HG02678 (cell line): Measurements from ENCODE around the gene BAHD1.
"Not testable (repeated sequence)": the region's sequence is repeated elsewhere in the genome, so short reads cannot be mapped to it uniquely, and the experiment has no call there.

Experiments used
- ATAC-seq: cut with Tn5 transposase; IDR thresholded peaks from one replicate; pipeline ENCODE4 v1.9.1; 2021; ENCODE audit warnings: mild to moderate bottlenecking, moderate library complexity; ENCODE audit not compliant: unreplicated experiment

BAHD1 gene

DNA sequence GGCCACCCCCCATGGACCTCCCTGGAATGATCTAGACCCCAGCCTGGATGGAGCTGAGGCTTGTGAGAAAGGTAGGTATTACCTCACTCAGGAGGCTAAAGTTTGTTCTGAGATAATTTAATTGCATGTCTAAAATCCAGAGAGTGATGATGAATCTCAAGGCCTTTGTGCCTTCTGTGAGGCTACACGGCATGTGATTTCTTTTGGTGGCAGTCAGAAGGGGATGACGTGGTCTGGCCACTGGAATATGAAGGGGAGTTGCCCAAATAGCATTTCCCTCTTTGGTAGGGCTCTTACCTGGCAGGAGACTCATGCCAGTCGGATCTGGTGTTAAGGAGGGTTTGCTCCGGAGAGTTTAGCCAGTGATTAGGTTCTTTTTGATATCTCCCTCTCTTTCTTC, 2.5 kb downstream of the BAHD1 start:
- no peak for ATAC-seq

DNA sequence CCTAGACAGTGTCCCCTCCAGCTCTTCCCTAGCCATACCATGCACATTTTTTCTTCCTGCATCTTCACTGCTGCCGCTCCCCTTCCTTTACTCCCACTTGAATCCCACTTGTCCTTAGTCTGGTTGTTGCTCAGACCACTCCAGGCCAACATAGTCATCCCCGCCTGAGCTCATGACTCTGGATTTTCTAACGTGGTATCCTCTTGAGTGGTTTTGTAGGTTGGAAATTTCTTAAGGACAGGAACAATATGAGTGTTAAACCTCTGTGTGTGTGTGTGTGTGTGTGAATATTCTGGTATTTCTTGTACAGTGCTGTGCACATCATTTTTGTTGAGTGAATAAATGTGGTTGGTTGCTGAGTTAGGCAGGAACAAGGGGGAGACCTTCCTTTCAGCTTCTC, 3.1 kb downstream of the BAHD1 start:
- no peak for ATAC-seq

DNA sequence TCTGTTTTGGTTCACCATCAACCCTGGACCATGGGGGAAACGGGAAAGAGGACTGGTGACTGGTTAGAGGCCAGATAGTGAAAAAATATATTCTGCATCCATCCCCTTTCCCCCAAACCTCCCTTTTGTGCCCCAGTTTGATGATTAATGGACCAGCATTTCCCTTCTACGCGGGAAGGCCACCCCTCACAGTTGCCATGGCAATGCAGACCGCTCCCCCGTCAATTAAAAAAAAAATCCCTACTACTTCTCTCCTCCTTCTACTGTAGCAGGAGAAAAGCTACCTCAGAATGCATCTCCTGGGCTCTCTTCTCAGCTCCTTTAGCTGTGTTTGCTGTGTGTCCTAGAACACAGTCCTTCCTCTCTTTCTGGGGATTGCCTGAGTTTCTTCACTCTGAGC, 4.0 kb downstream of the BAHD1 start:
- no peak for ATAC-seq

DNA sequence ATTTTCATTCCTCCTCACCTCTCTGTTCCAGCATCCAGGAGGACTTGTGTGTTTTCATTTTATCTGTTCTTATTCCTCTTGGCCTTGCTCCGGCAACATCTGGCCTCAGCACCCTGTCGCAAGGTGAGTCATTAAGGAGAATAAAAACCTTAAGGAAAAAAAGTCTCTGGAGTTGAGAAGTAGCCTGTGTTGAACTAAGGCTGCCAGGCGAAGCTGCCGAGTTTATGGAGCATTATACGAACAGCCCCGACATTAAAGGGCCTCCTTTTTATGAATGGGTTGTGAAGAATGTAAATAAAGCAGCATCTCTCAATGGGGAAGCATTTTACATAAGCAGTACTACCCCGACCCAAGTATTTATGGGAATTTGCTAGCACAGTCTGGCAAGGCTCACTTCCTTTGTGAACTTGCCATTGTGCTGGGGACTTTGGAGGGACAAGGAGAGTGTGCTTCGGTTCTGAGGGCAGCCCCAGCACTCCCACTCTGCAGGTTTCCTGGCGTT, 4.7 kb downstream of the BAHD1 start:
- no peak for ATAC-seq

DNA sequence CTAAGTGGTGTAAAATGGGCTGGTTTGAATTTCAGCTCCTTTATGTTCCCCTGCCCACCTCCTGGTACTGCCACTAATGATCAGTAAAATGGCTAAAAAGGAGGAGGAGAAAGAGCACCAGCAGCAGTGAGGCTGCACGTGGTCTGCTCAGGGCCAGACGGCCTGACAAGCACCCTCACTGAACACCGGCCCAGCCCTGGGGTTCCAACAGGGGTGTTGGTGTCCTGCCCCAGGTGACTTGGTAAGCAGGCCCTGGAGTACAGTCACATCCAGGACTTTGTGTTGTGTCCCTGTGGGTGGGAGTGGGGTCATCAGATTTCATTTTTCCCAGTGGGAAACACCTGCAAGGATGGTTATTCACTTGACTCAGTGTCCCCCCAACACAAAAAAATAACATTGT, 5.4 kb downstream of the BAHD1 start:
- ATAC-seq = no peak

DNA sequence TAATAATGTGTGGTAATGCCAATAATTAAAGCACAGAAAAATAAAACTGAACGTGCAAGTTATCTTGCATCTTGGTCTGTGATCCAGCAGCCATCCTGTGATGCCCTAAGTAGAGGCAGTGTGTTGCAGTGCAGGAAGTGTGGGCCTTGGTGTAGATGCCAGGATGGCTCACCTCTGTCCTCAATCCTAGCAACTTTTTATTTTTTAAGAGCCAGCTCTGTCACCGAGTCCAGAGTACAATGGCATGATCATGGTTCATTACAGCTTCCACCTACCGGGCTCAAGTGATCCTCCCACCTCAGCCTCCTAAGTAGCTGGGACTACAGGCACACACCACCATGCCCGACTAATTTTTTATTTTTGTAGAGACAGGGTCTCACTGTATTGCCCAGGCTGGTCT, 7.6 kb downstream of the BAHD1 start:
- ATAC-seq = no peak

DNA sequence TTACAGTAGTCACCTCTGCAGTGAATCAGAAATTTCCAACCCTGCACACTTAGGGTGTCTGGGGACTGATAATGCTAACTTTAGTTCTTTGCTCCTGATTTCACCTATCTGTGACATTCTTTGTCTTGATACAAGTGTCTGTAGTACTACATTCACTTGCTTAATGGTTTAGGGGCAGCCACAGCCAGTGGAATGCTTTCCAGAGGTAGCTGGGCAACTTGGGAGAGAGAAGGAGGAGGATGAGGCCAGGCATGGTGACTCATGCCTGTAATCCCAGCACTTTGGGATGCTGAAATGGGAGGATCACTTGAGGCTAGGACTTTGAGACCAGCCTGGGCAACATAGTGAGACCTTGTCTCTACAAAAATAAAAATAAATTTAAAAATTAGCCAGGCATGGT, 8.5 kb downstream of the BAHD1 start:
- no peak for ATAC-seq

DNA sequence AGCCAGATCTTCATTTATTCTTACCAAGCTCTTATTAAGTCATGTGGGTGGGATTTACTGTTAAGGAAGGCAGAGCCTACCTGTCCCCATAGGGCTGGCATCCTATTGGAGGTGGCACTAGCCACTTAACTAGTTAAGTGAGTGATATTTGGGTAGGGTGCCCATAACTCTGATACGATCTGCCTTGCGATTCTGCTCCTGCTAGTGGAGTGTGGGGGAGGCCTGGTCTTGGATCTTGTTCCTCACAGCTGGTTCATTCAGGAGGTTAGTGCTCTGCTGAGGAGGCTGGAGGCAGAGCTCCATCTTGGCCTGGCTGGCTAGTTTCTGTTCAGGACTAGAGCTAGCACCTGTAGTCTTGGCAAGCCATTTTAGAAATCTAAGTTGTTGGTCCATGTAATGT, 9.3 kb downstream of the BAHD1 start:
- ATAC-seq = no peak

DNA sequence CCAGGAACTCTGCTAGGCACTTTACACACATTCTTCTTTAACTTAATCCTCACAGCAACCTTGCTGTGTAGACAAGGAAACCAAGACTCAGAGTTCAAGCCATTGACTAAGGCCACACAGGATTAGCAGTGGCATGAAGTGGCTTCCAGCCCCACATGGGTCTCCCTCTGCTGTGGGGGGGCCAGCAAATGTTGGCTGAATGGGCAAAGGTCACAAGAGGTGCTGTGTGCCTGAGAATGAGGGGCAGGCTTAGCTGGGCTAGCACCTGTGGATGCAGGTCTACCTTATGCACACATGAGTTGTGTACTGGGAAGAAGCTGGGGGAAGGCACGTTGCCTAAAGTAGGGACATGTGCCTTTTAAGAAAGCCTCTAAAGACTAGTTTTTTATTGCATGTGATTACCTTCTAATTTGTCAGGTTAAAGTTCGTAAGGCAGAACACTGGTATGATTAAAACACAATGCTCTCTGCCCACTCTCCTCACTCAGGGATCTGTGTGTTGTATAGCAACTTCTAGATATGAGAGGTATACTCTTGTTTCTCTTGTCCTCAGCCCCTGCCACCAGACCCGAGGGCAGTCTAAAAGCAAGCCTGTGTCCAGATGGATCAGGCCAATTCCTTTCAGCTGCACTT, 10.9 kb downstream of the BAHD1 start:
- no peak for ATAC-seq

DNA sequence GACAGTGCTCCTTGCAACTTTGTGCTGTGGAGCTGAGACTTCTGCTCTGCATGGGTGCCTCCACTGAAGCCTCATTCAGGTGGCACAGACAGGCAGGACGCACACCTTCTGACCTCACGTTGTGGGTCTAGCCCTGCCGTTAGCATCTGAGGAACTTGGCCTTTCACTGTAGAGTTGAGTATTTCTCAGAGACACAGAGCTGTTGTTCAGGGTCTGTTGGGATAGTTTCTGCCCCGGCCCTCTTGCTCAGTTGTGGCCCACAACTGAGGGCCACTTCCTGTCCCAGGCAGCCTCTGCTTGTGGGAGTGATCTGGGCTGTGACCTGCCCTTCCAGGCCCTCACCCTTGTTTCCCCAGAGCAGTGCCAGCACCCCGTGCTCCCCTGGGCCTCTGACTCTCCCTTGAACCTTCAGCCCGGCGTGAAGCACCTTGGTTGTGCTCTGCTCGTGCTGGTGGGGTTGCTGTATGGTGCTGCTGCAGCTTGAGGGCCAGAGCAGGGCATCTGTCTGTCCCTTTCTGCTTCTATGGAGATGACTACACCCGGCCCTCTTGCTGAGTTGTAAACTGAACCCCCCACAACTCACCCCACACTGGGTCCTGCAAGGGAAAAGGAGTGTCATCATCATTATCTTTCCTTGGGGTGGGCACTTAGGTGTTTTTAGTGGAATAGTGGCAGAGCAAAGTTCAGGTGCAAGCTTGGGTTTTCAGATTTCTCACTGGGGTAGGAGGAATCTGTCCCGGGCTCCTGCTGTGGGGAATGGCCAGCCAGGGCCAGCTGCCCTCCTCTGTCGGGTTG, 11.7 kb downstream of the BAHD1 start:
- peak; percentile 53 for ATAC-seq

DNA sequence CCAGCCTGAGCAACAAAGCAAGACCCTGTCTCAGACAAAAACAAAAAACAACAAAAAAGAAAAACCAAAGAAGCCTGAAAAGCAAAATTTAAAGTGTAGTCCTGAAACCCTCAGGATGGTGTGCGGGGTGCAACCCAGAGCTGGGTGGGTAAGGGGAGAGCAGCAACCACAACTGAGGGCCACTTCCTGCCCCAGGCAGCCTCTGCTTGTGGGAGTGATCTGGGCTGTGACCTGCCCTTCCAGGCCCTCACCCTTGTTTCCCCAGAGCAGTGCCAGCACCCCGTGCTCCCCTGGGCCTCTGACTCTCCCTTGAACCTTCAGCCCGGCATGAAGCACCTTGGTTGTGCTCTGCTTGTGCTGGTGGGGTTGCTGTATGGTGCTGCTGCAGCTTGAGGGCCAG, 13.2 kb downstream of the BAHD1 start:
- ATAC-seq = not testable (repeated sequence)

DNA sequence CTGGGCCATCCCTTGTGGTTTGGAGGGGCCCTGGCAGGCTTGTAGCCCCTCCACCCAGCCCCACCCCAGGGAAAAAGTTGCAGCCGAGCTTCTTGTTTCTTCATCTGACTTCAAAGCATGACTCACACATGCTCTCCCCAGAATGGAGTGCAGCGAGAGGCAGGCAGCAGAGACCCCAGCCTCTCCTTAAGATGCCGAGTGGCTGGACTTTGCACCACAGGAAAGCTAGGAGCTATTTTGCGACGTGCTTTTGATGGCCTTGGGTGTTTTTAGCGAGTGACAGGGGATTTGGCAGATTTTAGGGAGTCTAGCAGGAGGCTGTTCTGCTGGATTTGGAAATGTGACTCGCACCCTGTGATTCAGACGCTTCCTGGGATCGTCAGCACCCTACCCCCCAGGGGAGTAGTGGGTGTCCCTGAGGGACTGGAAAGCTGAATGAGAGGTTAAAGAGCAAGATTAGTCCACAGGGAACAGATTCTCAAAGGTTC, 14.2 kb downstream of the BAHD1 start:
- ATAC-seq = no peak

DNA sequence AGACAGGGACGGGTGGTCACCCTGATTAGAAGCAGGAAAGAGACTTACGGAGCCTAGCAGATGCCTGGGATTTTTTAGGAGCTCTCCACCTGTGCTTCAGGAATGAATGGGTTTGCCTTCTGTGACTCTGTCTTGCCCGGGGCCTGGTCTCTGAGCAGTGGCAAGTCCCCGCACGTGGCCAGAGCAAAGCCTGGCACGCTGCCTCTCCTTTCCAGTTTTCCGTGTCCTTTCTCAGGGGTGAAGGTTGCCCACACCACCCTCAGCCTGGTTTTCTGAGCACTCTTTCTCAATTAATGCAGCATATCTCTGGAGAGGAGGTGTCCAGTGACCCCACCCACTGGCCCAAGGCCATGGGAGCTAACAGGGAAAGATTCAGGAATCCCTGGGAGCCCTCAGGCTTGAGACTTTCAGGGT, 15.6 kb downstream of the BAHD1 start:
- ATAC-seq = no peak

DNA sequence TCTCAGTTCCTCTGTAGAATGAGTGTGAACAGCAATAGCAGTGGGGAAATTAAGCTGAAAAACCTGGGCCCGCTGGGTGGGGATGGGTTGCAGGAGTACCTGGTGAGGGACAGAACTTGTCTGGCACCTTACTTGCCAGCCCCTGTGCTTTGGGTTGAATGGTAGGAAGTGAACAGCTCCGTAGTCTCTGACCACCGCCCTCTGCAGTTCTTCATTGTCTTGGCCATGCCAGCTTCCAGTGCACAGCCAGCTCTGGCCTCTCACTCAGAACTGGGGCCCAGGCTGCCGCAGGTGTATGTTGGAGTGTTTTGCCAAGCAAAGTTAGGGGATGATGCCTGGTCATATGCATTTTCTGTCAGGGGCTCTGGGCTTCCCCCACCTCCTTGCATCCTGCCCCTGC, 16.0 kb downstream of the BAHD1 start:
- no peak for ATAC-seq

DNA sequence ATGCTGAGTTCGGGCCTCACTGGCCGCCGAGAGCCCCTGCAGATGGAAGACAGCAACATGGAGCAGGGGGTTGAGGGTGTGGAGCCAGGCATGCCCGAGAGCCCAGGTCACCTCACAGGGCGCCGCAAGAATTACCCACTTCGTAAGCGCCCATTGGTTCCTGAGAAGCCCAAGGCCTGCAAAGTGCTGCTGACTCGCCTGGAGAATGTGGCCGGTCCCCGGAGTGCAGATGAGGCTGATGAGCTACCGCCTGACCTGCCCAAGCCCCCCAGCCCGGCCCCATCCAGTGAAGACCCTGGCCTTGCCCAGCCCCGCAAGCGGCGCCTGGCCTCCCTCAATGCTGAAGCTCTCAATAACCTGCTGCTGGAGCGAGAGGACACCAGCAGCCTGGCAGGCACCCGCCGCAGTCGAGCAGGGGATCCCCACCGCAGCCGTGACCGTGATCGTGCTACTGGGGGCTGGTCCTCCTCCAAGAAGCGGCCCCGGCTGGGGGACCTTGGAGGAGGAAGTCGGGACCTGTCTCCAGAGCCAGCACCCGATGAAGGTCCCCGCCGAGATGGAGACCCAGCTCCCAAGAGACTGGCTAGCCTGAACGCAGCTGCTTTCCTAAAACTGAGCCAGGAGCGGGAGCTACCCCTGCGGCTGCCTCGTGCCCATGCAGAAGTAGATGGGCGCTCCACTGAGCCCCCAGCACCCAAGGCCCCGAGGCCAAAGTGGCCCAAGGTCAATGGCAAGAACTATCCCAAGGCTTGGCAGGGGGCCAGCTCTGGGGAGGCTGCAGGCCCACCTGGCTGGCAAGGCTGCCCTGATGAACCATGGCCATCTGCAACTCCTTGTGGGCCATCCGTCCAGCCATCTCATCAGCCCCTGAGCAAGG, 18.0 kb downstream of the BAHD1 start:
- no peak for ATAC-seq

DNA sequence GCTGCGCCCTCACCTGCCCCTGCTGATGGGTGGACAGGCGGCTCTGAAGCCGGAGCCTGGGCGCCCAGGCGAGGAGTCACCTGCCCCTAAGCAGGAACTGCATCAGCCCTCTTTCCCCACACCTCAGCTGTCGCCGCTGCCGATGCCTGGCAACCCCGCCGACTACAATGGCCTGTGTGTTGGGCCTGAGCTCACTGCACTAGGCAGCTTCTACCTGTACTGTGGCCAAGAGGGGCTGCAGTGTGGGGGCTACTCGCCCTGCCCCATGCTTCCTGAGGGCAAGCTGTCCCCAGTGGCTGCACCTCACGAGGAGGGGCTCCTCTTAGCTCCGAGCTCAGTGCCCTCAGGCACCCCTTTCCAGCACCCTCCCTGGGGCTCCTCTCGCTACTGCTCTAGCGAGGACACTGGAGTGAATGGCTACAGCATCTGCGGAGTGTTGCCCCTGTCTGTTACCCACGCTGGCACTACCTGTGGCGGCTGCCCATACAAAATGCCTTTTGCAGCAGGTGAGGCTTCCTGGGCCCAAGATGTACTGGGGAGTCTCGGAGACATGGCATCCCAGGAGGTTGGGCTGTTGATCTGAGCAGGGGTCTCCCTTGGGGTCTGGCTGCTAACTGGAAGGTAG, 18.8 kb downstream of the BAHD1 start:
- ATAC-seq = no peak

DNA sequence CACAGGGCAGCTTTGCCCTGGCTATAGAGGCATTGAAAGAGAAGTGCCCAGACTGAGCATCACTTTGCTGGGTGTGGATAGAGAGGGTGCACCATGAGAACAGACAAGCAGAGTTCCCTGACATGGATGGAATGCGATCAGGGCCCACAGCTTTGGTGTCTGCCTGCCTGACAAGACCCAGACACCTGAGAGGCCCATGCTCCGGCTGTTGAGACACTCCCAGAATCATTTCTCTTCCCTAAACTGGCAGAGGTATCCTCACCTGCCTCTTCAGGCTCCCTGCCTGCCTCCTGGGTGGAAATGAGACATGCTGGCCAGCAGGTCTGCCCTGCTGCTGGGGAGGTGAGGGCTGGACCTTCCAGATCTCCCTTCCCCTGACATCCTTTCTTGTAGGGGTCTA, 19.7 kb downstream of the BAHD1 start:
- ATAC-seq = no peak

DNA sequence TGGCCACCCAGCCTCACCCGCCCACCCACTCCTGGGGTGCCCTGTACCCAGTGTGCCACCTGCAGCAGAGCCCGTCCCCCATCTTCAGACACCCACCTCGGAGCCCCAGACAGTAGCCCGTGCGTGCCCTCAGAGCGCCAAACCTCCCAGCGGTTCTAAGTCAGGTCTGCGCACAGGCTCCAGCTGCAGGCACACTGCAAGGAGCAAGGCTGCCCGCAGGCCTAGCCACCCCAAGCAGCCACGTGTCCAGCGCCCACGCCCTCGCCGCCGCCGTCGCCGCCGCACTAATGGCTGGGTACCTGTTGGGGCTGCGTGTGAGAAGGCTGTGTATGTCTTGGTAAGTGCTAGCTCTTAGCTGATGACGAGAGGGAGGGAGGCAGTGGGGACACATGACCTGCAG, 21.2 kb downstream of the BAHD1 start:
- ATAC-seq = no peak

DNA sequence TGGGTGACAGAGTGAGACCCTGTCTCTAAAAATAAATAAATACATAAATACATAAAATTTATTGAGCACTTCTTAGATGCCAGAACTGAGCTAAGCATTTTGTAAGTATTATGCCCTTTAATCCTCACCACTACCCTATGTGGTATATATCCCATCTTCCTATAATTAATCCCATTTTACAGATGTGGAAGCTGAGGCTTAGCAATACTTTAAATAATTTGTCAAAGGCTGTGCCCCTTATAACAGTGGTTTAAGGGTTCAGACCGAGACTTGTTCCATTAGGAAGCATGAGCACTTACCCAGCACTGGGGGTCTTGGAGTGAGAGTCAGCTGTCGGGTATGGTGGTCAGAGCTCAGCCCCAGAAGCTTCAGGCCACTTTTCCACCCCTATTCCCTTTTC, 22.5 kb downstream of the BAHD1 start:
- no peak for ATAC-seq

DNA sequence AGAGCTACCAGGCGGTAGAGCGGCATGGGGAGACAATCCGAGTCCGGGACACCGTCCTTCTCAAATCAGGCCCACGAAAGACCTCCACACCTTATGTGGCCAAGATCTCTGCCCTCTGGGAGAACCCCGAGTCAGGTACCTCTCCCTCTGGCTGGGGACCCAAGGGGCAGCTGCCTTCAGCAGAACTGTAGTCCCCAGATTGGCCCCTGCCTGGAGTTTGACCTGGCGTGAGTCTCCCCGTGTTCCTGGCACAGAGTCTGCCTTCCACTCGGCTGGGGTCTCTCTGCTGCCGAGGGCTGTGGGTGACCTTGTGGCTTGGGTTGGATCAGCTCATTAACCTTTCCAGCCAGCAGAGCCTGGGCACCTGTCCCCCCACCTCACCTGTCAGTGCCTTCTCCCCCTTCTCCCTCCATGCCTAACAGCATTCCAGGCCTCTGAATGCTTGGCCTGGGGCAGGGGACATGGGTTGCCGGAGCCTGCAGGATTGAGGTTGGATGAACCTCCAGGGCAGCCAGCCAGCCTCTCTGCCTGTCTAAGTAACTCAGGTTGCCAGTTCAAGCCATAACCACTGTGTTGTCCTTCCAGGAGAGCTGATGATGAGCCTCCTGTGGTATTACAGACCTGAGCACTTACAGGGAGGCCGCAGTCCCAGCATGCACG, 23.3 kb downstream of the BAHD1 start:
- no peak for ATAC-seq
